Measurements from ENCODE around the gene RNF214. TPM values are rescaled to one million over a fixed set of nuclear protein-coding genes. Genes with fewer than 3 reads are reported as not detected.

The RNF214 gene
- total and polyA plus RNA-seq, 10 of the 15 experiments (the other 5 are each of a cell fraction or from before 2014, with no cell fraction given), result 4.8 to 16.8 (median 10.5) TPM

DNA sequence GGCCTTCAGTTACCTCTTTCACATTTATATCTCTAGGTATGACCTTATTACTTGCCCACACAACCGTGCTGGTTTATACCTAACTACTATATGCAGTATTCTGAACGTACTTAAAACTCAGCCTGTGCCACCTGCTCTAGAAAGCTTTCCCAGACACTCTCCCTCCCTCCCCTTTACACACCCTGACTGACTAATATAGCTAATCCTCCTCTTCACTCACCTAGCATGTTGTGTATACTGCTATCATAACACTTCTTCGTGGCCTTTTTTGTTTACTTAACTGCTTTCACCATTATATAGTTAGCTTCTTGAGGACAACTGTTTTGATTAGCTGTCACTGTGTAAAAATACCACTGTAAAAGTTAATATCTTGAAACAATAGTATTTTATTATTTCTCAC is 23.5 kb downstream of the RNF214 start (continued):
- TF ChIP-seq, protein P1, sequence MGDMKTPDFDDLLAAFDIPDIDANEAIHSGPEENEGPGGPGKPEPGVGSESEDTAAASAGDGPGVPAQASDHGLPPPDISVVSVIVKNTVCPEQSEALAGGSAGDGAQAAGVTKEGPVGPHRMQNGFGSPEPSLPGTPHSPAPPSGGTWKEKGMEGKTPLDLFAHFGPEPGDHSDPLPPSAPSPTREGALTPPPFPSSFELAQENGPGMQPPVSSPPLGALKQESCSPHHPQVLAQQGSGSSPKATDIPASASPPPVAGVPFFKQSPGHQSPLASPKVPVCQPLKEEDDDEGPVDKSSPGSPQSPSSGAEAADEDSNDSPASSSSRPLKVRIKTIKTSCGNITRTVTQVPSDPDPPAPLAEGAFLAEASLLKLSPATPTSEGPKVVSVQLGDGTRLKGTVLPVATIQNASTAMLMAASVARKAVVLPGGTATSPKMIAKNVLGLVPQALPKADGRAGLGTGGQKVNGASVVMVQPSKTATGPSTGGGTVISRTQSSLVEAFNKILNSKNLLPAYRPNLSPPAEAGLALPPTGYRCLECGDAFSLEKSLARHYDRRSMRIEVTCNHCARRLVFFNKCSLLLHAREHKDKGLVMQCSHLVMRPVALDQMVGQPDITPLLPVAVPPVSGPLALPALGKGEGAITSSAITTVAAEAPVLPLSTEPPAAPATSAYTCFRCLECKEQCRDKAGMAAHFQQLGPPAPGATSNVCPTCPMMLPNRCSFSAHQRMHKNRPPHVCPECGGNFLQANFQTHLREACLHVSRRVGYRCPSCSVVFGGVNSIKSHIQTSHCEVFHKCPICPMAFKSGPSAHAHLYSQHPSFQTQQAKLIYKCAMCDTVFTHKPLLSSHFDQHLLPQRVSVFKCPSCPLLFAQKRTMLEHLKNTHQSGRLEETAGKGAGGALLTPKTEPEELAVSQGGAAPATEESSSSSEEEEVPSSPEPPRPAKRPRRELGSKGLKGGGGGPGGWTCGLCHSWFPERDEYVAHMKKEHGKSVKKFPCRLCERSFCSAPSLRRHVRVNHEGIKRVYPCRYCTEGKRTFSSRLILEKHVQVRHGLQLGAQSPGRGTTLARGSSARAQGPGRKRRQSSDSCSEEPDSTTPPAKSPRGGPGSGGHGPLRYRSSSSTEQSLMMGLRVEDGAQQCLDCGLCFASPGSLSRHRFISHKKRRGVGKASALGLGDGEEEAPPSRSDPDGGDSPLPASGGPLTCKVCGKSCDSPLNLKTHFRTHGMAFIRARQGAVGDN (IDR thresholded peaks at IDR 0.05), result no peak
- no peak for TF ChIP-seq RCOR1 (conservative IDR thresholded peaks at IDR 0.05; ENCODE audit: low read depth, low read length)
- no peak for TF ChIP-seq ZBTB4 (CRISPR knock-in tag; IDR thresholded peaks at IDR 0.05)

- ATAC-seq (no peak), FAIRE-seq (no peak), DNase-seq (ENCODE audit: low read depth, low spot score) (no peak)
- Histone ChIP-seq H3K4me3 (no peak overlapping the region), H3K9me3 (replicated peaks; ENCODE audit: control insufficient read depth, insufficient read depth, low read length) (no peaks in the 10 kb centered on the region), H3K27ac (ENCODE audit: control insufficient read depth, insufficient read depth) (no peak overlapping the region), H3K4me2 (ENCODE audit: control insufficient read depth, insufficient read depth) (no peak overlapping the region), H3K4me1 (ENCODE audit: control insufficient read depth, insufficient read depth, low read length) (no peaks in the 10 kb centered on the region), H3K79me2 (ENCODE audit: control insufficient read depth, insufficient read depth, low read length) (no peaks in the 10 kb centered on the region), H3K36me3 (ENCODE audit: control insufficient read depth in 2 of 2, insufficient read depth in 2 of 2, low read length in 1 of 2) (no peaks in the 10 kb centered on the region; a peak in 1 of 4 replicates), H3K9ac (ENCODE audit: control insufficient read depth, insufficient read depth, low read length) (no peak overlapping the region), H3K27me3 (replicated peaks in 1 of 2; ENCODE audit: control insufficient read depth in 2 of 2, insufficient read depth in 2 of 2, low read length in 1 of 2) (no peaks in the 10 kb centered on the region), H4K20me1 (ENCODE audit: control insufficient read depth, insufficient read depth) (no peaks in the 10 kb centered on the region), H2AFZ (ENCODE audit: control insufficient read depth, low read depth, low read length) (no peak overlapping the region)
- no TSS peak for BruUV-seq (replicated peaks)
- WGBS (ENCODE audit: insufficient coverage, insufficient replicate concordance, low lambda C conversion rate, missing lambda C conversion rate), result 71% methylated on average over 2 of the region's 2 CpGs
- intact Hi-C loops (cut with micrococcal nuclease; ENCODE audit: unreplicated experiment) (no loop called here), in situ Hi-C loops (cut with MboI) (no loop called here)
- ChIA-PET CTCF (no interaction called here), RAD21 (ENCODE audit: unreplicated experiment) (no interaction called here), POLR2A (no interaction called here), SMC1A (ENCODE audit: uncharacterized antibody, unreplicated experiment) (interaction anchor here (0.6 kb wide), 1 partner anchor 53 kb away, joined by 3 read pairs; no protein-coding TSS in a partner anchor)
- TF ChIP-seq, protein P2, sequence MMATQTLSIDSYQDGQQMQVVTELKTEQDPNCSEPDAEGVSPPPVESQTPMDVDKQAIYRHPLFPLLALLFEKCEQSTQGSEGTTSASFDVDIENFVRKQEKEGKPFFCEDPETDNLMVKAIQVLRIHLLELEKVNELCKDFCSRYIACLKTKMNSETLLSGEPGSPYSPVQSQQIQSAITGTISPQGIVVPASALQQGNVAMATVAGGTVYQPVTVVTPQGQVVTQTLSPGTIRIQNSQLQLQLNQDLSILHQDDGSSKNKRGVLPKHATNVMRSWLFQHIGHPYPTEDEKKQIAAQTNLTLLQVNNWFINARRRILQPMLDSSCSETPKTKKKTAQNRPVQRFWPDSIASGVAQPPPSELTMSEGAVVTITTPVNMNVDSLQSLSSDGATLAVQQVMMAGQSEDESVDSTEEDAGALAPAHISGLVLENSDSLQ (IDR thresholded peaks at IDR 0.05), result no peak
- no peak for TF ChIP-seq JUND (IDR thresholded peaks at IDR 0.05; ENCODE audit: low read depth, low read length)
Measured at GRCh38 chr11:117256573-117256972, 24.1 kb downstream of the RNF214 start.
